ENCODE results near the gene HAUS7.

HAUS7 gene

DNA sequence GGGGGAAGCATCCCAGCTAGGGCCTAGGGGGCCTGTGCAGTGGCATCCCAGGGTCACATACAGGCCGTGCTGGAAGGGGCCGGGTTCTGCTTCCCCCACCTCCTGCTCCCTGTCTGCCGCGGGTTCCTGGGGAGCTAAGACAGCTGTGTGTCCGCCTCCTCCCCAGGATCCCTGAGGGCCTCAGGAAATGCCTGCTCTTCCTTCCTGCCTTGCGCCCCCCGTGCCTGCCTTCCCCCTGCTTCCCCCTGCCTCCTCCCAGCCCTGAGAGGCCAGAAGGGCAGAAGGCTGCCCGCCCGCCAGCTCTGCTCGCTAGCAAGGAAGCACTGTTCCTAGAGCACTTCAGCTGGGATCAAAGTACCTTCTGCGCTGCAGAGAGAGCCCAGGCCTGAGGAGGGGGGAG is 21.5 kb upstream of the HAUS7 start:
- TF ChIP-seq, protein P1, sequence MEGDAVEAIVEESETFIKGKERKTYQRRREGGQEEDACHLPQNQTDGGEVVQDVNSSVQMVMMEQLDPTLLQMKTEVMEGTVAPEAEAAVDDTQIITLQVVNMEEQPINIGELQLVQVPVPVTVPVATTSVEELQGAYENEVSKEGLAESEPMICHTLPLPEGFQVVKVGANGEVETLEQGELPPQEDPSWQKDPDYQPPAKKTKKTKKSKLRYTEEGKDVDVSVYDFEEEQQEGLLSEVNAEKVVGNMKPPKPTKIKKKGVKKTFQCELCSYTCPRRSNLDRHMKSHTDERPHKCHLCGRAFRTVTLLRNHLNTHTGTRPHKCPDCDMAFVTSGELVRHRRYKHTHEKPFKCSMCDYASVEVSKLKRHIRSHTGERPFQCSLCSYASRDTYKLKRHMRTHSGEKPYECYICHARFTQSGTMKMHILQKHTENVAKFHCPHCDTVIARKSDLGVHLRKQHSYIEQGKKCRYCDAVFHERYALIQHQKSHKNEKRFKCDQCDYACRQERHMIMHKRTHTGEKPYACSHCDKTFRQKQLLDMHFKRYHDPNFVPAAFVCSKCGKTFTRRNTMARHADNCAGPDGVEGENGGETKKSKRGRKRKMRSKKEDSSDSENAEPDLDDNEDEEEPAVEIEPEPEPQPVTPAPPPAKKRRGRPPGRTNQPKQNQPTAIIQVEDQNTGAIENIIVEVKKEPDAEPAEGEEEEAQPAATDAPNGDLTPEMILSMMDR (IDR thresholded peaks at IDR 0.05), result no peak

DNA sequence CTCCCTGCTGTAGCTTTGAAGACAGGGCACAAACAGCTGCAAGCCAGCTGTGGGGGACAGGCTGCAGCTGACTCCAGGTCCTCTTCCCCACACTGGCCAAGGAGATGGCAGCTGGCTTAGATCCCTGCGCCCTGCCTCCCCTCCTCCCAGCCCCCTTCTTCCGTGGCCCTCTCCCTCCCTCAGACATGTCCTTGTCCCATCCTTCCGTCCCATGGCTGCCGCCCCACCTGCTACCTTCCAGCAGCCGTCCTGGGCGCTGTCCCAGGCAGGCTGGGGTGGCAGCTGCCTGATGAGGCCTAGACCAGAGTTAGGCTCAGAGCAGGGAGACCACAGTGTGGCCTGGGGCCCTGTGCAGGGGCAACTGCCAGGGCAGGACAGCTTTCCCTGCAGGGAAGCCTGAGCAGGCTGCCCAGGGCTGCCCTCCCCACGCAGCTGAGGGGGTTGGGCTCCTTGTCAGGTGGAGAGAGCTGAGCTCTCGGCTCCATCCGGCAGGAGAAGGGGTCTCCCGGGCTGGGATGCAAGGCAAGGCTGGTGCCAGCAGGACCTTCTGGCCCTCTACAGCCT is 21.1 kb upstream of the HAUS7 start:
- TF ChIP-seq, protein P1 (IDR thresholded peaks at IDR 0.05), result no peak

DNA sequence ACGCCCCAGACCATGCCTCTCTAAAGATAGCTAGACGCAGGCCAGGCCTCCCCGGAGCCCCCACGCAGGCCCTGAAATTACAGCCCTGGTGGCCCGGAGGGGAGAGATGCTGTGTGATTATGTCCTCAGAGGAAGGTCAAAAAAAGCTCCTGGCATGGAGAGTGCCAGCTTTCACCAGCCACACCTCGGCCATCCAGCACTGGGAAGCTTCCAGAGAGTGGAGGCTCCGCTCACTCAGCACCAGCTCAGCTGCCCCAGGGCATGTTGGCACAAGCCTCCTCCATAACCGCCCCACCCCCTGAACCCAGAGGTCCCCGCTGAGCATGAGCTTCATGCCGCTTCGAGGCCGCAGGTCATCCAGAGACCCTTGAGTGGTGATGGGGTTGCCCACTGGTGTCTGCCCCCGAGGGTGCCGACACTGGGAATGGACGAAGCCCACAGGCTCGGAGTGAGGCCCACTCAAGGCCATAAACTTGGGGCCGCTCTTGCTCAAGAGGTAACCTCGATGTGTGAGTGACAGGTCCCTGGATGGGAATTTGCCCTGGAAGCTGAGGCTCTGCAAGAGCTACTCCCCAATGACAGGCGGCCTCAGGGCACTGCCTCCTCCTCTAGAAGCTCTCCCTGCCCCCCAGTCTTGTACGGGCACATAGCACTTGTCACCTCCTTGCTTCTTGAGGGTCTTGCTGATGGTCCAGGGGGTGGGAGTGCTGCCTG is 20.0 kb upstream of the HAUS7 start:
- TF ChIP-seq, protein P1 (IDR thresholded peaks at IDR 0.05), result no peak

DNA sequence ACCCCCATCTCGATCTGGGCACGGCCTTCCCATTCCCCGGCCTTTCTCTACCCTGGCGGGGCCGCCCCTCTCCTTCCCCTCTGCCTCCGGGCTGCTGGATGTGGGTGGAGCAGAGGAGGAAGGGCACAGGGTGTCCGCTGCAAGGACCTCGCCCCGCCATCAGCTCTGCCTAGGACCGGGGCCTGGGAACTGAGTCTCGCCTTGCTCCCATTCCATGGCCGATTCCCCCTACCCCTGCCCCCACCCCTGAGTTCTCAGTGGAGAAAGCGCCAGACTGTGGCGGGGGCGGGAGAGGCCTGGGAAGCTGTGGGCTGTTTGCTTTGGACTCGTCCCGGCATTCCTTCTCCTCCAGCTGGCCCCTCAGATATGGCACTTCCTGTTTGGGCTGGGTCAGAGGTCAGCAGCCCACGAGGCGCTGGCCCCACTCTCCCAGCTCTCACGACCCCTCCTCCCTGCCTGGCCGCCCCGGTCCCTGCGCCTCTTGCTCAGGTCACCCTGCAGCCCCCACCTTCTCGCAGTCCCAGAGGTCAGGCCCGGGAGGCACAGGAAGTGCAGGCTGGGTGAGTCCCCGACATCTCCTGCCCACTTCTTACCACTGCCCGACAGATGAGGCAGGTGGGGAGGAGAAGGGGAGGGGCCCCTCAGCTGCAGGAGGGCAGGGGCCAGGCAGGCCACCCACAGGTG is 18.0 kb upstream of the HAUS7 start:
- TF ChIP-seq, protein P1 (IDR thresholded peaks at IDR 0.05), result no peak

DNA sequence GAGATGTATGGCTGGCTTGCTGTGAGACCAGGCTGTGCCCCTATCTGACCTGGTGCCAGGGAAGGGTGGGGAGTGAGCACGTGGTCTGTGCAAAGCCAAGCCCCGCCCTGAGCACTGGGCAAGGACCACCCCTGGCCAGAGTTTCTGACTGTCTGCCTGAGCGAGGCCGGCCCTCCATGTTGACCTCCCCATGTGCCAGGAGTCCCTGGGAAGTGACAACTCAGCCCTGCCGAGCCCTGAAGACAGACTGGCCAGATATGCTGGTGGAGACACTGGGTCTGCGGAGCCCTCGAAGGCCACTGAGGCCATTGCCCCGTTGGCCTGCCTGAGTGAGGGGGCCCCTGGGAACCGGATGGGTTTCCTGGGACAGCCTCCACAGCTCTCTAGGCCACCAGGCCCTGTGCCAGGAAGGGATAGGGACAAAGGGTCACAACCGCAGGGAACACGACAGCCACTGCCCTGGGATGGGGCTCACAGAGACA is 17.3 kb upstream of the HAUS7 start:
- TF ChIP-seq, protein P1 (IDR thresholded peaks at IDR 0.05), result no peak

DNA sequence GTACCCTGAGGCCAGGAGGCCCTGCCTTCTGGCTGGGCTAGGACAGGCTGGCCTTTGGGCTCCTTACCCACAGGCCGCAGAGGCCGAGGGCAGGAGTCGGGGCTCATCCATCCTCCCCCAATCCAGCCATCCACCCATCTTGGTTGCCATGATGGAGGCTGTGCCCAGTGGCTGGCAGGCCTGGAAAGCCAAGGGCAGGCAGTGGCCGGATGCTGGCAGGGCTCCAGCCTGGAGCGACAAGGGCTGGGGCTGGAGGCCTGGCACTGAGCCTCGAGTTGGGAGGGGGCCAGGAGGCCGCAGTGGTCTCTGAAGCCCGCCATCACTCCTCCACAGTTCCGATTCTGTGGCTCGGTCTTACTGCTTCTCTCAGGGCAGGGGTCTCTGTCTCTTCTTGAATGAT is 15.8 kb upstream of the HAUS7 start:
- TF ChIP-seq, protein P1 (IDR thresholded peaks at IDR 0.05), result no peak

DNA sequence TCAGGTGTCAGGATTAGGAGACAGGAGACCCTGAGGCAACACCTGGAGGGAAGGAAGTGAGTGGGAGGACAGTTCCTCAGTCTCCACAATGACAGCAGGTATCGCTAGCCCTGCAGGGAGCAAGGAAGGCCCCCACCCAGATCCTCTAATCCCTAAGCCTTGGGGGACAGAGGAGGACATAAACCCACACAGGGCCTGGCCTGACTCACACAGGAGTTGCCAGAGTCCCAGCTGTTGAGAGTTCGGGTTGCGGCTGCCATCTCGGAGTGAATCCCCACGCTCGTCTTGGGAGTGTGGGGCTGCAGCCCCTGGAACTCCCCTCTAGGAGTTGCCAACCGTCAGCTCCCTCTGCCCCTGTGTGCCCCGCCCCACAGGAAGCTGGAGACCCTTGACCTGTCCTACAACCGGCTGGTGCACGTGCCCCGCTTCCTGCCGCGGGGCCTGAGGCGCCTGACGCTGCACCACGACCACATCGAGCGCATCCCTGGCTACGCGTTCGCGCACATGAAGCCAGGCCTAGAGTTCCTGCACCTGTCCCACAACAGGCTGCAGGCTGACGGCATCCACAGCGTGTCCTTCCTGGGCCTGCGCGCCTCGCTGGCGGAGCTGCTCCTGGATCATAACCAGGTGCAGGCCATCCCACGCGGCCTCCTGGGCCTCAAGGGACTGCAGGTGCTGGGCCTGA is 15.2 kb upstream of the HAUS7 start:
- TF ChIP-seq, protein P1 (IDR thresholded peaks at IDR 0.05), result no peak

All from LNCAP (cell line).